ENCODE measurements around the gene PGC.

PGC gene

GRCh38 chr6:41728073-41728936 is 18.9 kb downstream of the PGC start:
- no peak for DNase-seq

GRCh38 chr6:41727705-41728072 is 19.5 kb downstream of the PGC start:
- DNase-seq, result no peak

- DNase-seq, result no peak
Observed at GRCh38 chr6:41726876-41727275, 20.3 kb downstream of the PGC start.

- no peak for DNase-seq
Observed at GRCh38 chr6:41724586-41725501, 22.4 kb downstream of the PGC start.

GRCh38 chr6:41724228-41724580 is 23.0 kb downstream of the PGC start:
- DNase-seq, result no peak

- DNase-seq, result no peak
Observed at GRCh38 chr6:41723530-41724227, 23.5 kb downstream of the PGC start.

- DNase-seq, result no peak
Observed at GRCh38 chr6:41722969-41723529, 24.1 kb downstream of the PGC start.

GRCh38 chr6:41721414-41721813 is 25.8 kb downstream of the PGC start:
- no peak for DNase-seq

- no peak for DNase-seq
Observed at GRCh38 chr6:41720783-41721182, 26.4 kb downstream of the PGC start.

- no peak for DNase-seq
Observed at GRCh38 chr6:41720262-41720620, 27.0 kb downstream of the PGC start.

GRCh38 chr6:41719436-41720261 is 27.5 kb downstream of the PGC start:
- DNase-seq, result no peak

- no peak for DNase-seq
Observed at GRCh38 chr6:41718828-41719227, 28.4 kb downstream of the PGC start.

GRCh38 chr6:41717392-41717736 is 29.8 kb downstream of the PGC start:
- no peak for DNase-seq

GRCh38 chr6:41716516-41717391 is 30.4 kb downstream of the PGC start:
- no peak for DNase-seq

- DNase-seq, result no peak
Observed at GRCh38 chr6:41715795-41716515, 31.2 kb downstream of the PGC start.

- no peak for DNase-seq
Observed at GRCh38 chr6:41714556-41715273, 32.5 kb downstream of the PGC start.

- DNase-seq, result no peak
Observed at GRCh38 chr6:41713650-41714291, 33.4 kb downstream of the PGC start.

GRCh38 chr6:41713159-41713649 is 34.0 kb downstream of the PGC start:
- DNase-seq, result no peak

GRCh38 chr6:41712651-41713103 is 34.5 kb downstream of the PGC start:
- no peak for DNase-seq

Data from activated CD8-positive, alpha-beta memory T cell treated with anti-CD3 and anti-CD28 coated beads, Interleukin-2, amount 50 U/mL, for 4 hours (primary cell).